CD4-positive, alpha-beta T cell (primary cell): ENCODE measurements around the gene CDKN2C. TPM values are rescaled to one million over a fixed set of nuclear protein-coding genes. Genes with fewer than 3 reads are reported as not detected.

Experiments
- ATAC-seq: fragments of 200-7000 bp; cut with Tn5 transposase; one replicate; pipeline ENCODE4 v1.10.0; 2022; ENCODE audit warnings: mild to moderate bottlenecking; ENCODE audit not compliant: poor library complexity
- CTCF ChIA-PET: fragments of 350-600 bp; sonication (Branson Sonifier 250); formaldehyde crosslinking; loops from one replicate; lab custom pipeline; 2021; ENCODE audit warnings: antibody characterized with exemption, inconsistent platforms; lab: Charles Lee
- POLR2A ChIA-PET: fragments of 350-600 bp; sonication (Branson Sonifier 250); formaldehyde crosslinking; loops from one replicate; lab custom pipeline; 2021; ENCODE audit warnings: antibody characterized with exemption, inconsistent platforms; lab: Charles Lee
- DNase-seq, 14 experiments: peaks; one replicate each; pipeline ENCODE4 v3.0.0-alpha.2; 2013 to 2020; ENCODE audit warnings: mixed read lengths in 2 of 14
- H3K27ac ChIP-seq, 2 donors: one replicate each; pipeline versions ENCODE4 v1.5.1 to v1.7.0; 2013; ENCODE audit warnings: low read length in 2 of 2, low read depth in 1 of 2, mild to moderate bottlenecking in 1 of 2
- H3K27me3 ChIP-seq, 2 experiments: 1 replicate in 1 of 2; 2 replicates in 1 of 2; pipeline versions ENCODE4 v1.6.1 to v1.7.0; 2013; ENCODE audit warnings: low read length in 2 of 2, control low read depth in 1 of 2, mild to moderate bottlenecking in 1 of 2, moderate library complexity in 1 of 2; ENCODE audit not compliant: insufficient read depth in 2 of 2, control insufficient read depth in 1 of 2
- H3K36me3 ChIP-seq: one replicate; pipeline ENCODE4 v1.6.1; 2013; ENCODE audit warnings: low read length, control low read depth; ENCODE audit not compliant: insufficient read depth
- H3K4me1 ChIP-seq: one replicate; pipeline ENCODE4 v1.6.1; 2013; ENCODE audit warnings: low read length, control low read depth; ENCODE audit not compliant: insufficient read depth
- H3K4me3 ChIP-seq: one replicate; pipeline ENCODE4 v1.5.1; 2013; ENCODE audit warnings: mild to moderate bottlenecking, low read length, moderate library complexity
- H3K9me3 ChIP-seq, 2 experiments: 1 replicate in 1 of 2; 2 replicates in 1 of 2; pipeline versions ENCODE4 v1.6.1 to v1.7.0; 2013; ENCODE audit warnings: low read length in 2 of 2, mild to moderate bottlenecking in 2 of 2, control low read depth in 1 of 2, moderate library complexity in 1 of 2; ENCODE audit not compliant: control insufficient read depth in 1 of 2, insufficient read depth in 1 of 2
- H3K27ac Mint-ChIP-seq: one replicate; pipeline ENCODE4 v1.8.0; 2020; ENCODE audit warnings: mixed read lengths
- H3K27me3 Mint-ChIP-seq: one replicate; pipeline ENCODE4 v1.8.0; 2021; ENCODE audit warnings: mixed read lengths
- H3K36me3 Mint-ChIP-seq: one replicate; pipeline ENCODE4 v1.8.0; 2021; ENCODE audit warnings: low read depth, mixed read lengths
- H3K4me1 Mint-ChIP-seq: one replicate; pipeline ENCODE4 v1.8.0; 2021; ENCODE audit warnings: low read depth, mixed read lengths
- H3K4me3 Mint-ChIP-seq: one replicate; pipeline ENCODE4 v1.8.0; 2020; ENCODE audit warnings: mild to moderate bottlenecking, mixed read lengths
- H3K9me3 Mint-ChIP-seq: one replicate; pipeline ENCODE4 v1.8.0; 2020; ENCODE audit warnings: mixed read lengths
- intact Hi-C, 2 experiments: fragments of 100-400 bp; cut with DNase I in 1 of 2; cut with micrococcal nuclease in 1 of 2; formaldehyde crosslinking; loops; one replicate each; pipeline versions ENCODE4 v1.15.1 to v1.9.0; 2023 to 2025; cut with DNase I, micrococcal nuclease
- total RNA-seq, 174 experiments: library from RNA in 2 of 174; stranded (reverse) in 2 of 174; gene quantifications; one replicate each; pipeline ENCODE4 v1.2.3 and lab custom pipeline; 2021 to 2026
- TF ChIP-seq, protein P1 (sequence below): fragments of 200-600 bp; IDR thresholded peaks from one replicate; pipeline ENCODE4 v1.8.0; 2022; ENCODE audit warnings: antibody characterized with exemption, mild to moderate bottlenecking

The CDKN2C gene
- total RNA-seq, 2 experiments from 2014 or later: 4.3 to 4.9 TPM

DNA sequence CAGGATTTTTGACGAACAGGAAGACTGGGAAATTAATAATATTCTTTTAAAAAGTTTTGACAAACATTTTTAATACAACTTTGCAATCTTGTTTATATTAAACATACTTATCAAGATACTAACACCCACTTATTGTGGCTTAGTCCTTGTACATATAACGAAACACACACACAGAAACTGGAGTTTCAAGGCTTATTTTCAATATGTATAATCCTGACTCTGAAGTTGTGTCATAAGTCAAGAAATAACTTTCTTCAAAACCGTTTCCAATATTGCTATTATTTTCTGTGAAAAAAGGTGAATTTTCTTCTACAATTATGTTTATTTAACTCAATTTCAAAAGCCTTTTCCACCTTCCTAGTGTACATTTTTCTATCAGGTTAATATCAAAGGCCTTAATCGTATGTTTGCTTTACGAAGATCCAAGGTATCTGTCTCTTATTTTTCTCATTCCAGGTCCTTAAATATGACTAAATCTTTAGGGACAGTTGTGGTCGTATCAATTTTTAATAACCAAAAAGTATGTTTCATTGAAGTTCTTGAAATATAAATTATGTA lies 1.8 kb downstream of the CDKN2C start:
- no peak overlapping the region for H3K4me3 ChIP-seq
- no peak overlapping the region for H3K4me3 Mint-ChIP-seq

DNA sequence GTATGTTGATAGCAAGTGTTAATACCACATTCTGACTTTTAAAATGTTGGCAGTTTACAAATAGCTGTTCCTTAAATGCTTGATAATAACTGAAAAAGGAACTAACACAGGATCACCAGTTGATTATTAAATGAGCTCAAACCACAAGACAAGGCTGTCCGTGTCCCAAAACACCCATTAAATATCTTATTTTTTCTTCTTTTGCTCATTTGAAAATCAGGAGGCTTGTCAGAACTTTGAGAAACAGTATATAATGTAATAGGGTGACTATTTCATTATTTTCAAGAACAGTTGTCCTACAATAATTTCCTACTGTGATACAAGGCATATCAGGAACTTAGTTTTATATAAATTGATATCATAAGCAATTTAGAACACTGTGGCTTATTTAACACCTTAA lies 2.7 kb downstream of the CDKN2C start:
- Histone ChIP-seq H3K4me3 (no peak overlapping the region), H3K4me1 (peaks cover 27% of the 10 kb centered on the region), H3K9me3 (no peaks in the 10 kb centered on the region), H3K27me3 (peaks cover 4 to 10% of the 10 kb centered on the region in 2 experiments), H3K36me3 (no peaks in the 10 kb centered on the region), H3K27ac (no peak overlapping the region)
- ATAC-seq (no peak), DNase-seq (no peak)
- Mint-ChIP-seq H3K27me3 (peaks cover 15% of the 10 kb centered on the region), H3K9me3 (no peaks in the 10 kb centered on the region), H3K27ac (no peak overlapping the region), H3K36me3 (peaks cover 20% of the 10 kb centered on the region), H3K4me1 (peaks cover 36% of the 10 kb centered on the region), H3K4me3 (no peak overlapping the region)
- CTCF ChIA-PET: interaction anchor here (0.9 to 4.8 kb wide), 2 partner anchors 13 to 43 kb away, joined by 3 to 23 read pairs; partner anchors contain the start of gene FAF1
- POLR2A ChIA-PET: interaction anchor here (1.6 kb wide), 1 partner anchor 12 kb away, joined by 5 read pairs; the partner anchor contains the start of gene FAF1
- intact Hi-C loops: loop anchor here in 1 of 2 experiments (10.0 kb wide), 1 partner anchor 542 kb away; the partner anchor contains the start of gene EPS15
- TF ChIP-seq, protein P1, sequence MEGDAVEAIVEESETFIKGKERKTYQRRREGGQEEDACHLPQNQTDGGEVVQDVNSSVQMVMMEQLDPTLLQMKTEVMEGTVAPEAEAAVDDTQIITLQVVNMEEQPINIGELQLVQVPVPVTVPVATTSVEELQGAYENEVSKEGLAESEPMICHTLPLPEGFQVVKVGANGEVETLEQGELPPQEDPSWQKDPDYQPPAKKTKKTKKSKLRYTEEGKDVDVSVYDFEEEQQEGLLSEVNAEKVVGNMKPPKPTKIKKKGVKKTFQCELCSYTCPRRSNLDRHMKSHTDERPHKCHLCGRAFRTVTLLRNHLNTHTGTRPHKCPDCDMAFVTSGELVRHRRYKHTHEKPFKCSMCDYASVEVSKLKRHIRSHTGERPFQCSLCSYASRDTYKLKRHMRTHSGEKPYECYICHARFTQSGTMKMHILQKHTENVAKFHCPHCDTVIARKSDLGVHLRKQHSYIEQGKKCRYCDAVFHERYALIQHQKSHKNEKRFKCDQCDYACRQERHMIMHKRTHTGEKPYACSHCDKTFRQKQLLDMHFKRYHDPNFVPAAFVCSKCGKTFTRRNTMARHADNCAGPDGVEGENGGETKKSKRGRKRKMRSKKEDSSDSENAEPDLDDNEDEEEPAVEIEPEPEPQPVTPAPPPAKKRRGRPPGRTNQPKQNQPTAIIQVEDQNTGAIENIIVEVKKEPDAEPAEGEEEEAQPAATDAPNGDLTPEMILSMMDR: no peak

More for the DNA sequence above, 1.8 kb downstream of the CDKN2C start:
- H3K36me3 ChIP-seq: no peaks in the 10 kb centered on the region
- Mint-ChIP-seq H3K4me1 (peaks cover 35% of the 10 kb centered on the region), H3K36me3 (peaks cover 20% of the 10 kb centered on the region), H3K27ac (no peak overlapping the region), H3K9me3 (no peaks in the 10 kb centered on the region), H3K27me3 (peaks cover 9% of the 10 kb centered on the region)
- intact Hi-C loops: loop anchor here (2.0 to 10.0 kb wide), 2 partner anchors 43 to 543 kb away; partner anchors contain the start of gene EPS15 (in 1 of the 2)
- ChIA-PET CTCF (interaction anchor here (4.8 kb wide), 1 partner anchor 12 kb away, joined by 23 read pairs; the partner anchor contains the start of gene FAF1), POLR2A (interaction anchor here (1.6 to 4.0 kb wide), 2 partner anchors 11 to 12 kb away, joined by 5 to 108 read pairs; partner anchors contain the start of gene FAF1)
- DNase-seq (no peak), ATAC-seq (no peak)
- H3K27me3 ChIP-seq: peaks cover 4 to 10% of the 10 kb centered on the region in 2 experiments
- H3K9me3 ChIP-seq: no peaks in the 10 kb centered on the region
- TF ChIP-seq, protein P1: no peak
- no peak overlapping the region for H3K27ac ChIP-seq
- H3K4me1 ChIP-seq: peaks cover 25% of the 10 kb centered on the region

DNA sequence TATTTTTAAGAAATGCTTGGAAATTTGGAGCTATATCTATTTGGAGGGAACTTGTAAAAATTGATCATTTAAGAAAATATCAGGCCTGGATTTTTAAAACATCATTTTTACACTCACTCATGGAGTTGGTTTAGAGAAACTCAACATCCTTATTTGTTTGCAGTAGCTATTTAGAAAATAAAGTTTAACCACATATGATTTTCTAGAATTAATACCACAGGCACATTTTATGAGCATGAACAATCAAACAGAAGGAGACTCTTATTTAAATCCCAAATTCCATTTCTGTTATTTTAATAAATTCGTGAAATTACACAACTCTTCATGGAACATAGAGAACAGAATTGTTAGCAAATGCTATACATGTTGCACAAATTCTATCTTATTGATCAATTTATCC lies 3.2 kb downstream of the CDKN2C start:
- ChIA-PET CTCF (interaction anchor here (0.9 kb wide), 1 partner anchor 43 kb away, joined by 3 read pairs; no protein-coding TSS in a partner anchor), POLR2A (interaction anchor here (1.6 kb wide), 1 partner anchor 13 kb away, joined by 5 read pairs; the partner anchor contains the start of gene FAF1)
- intact Hi-C loops: loop anchor here in 1 of 2 experiments (10.0 kb wide), 1 partner anchor 542 kb away; the partner anchor contains the start of gene EPS15

More for the DNA sequence above, 3.2 kb downstream of the CDKN2C start:
- no peaks in the 10 kb centered on the region for H3K9me3 ChIP-seq
- peaks cover 34% of the 10 kb centered on the region for H3K4me1 Mint-ChIP-seq
- H3K4me3 Mint-ChIP-seq: no peak overlapping the region
- peaks cover 15% of the 10 kb centered on the region for H3K27me3 Mint-ChIP-seq
- peaks cover 4 to 10% of the 10 kb centered on the region in 2 experiments for H3K27me3 ChIP-seq
- H3K27ac ChIP-seq: no peak overlapping the region
- no peak for DNase-seq
- H3K9me3 Mint-ChIP-seq: no peaks in the 10 kb centered on the region
- H3K36me3 ChIP-seq: no peaks in the 10 kb centered on the region
- no peak for ATAC-seq
- peaks cover 26% of the 10 kb centered on the region for H3K4me1 ChIP-seq
- peaks cover 15% of the 10 kb centered on the region for H3K36me3 Mint-ChIP-seq
- no peak overlapping the region for H3K27ac Mint-ChIP-seq
- H3K4me3 ChIP-seq: no peak overlapping the region
- TF ChIP-seq, protein P1: no peak
